ENCODE measurements around the gene EGFL7. TPM values are rescaled to one million over a fixed set of nuclear protein-coding genes. Genes with fewer than 3 reads are reported as not detected.

EGFL7 gene
- total and polyA plus RNA-seq, 9 donors = 0.18 to 113 (median 43.4) TPM

GRCh38 chr9:136657974-136658848 lies 4.5 kb upstream of the EGFL7 start:
- TF ChIP-seq CTCF (IDR thresholded peaks at IDR 0.05) = no peak
- TF ChIP-seq POLR2A (IDR thresholded peaks at IDR 0.05) = no peak
- TF ChIP-seq EP300 (IDR thresholded peaks at IDR 0.05) = no peak
- no peaks in the 10 kb centered on the region for H3K9me3 ChIP-seq
- no peak overlapping the region for H3K4me3 ChIP-seq
- no peak for DNase-seq
- WGBS, 3 donors = 72 to 82% (median 79%) methylated on average over 31 of the region's 31 CpGs
- no peaks in the 10 kb centered on the region for H3K27me3 ChIP-seq
- no peak overlapping the region for H3K27ac ChIP-seq
- intact Hi-C loops (cut with DNase I) = no loop called here
- no peaks in the 10 kb centered on the region for H3K36me3 ChIP-seq
- H3K4me1 ChIP-seq (ENCODE audit: insufficient read depth) = no peaks in the 10 kb centered on the region

- TF ChIP-seq EP300 (IDR thresholded peaks at IDR 0.05) (no peak), POLR2A (IDR thresholded peaks at IDR 0.05) (no peak), CTCF (IDR thresholded peaks at IDR 0.05) (no peak)
- Histone ChIP-seq H3K36me3 (no peaks in the 10 kb centered on the region), H3K27me3 (no peaks in the 10 kb centered on the region), H3K9me3 (no peaks in the 10 kb centered on the region), H3K4me1 (ENCODE audit: insufficient read depth) (no peaks in the 10 kb centered on the region), H3K4me3 (no peak overlapping the region), H3K27ac (no peak overlapping the region)
- DNase-seq = no peak
- intact Hi-C loops (cut with DNase I) = no loop called here
- 39 to 44% (median 42%) methylated on average over 29 to 37 of the region's 37 CpGs for WGBS, 3 donors
These were observed 3.7 kb upstream of the EGFL7 start for GRCh38 chr9:136658849-136659535.

GRCh38 chr9:136659861-136660784 lies 2.6 kb upstream of the EGFL7 start:
- Histone ChIP-seq H3K4me1 (ENCODE audit: insufficient read depth) (no peaks in the 10 kb centered on the region), H3K4me3 (no peak overlapping the region), H3K9me3 (no peaks in the 10 kb centered on the region), H3K27ac (no peak overlapping the region), H3K36me3 (no peaks in the 10 kb centered on the region), H3K27me3 (no peaks in the 10 kb centered on the region)
- TF ChIP-seq CTCF (IDR thresholded peaks at IDR 0.05) (no peak), EP300 (IDR thresholded peaks at IDR 0.05) (no peak), POLR2A (IDR thresholded peaks at IDR 0.05) (no peak)
- intact Hi-C loops (cut with DNase I) = no loop called here
- DNase-seq = no peak
- 74 to 80% (median 76%) methylated on average over 12 to 21 of the region's 21 CpGs for WGBS, 3 donors

GRCh38 chr9:136660971-136661550 lies 1.7 kb upstream of the EGFL7 start:
- H3K36me3 ChIP-seq = no peaks in the 10 kb centered on the region
- TF ChIP-seq CTCF (IDR thresholded peaks at IDR 0.05) = no peak
- TF ChIP-seq POLR2A (IDR thresholded peaks at IDR 0.05) = no peak
- no peak for TF ChIP-seq EP300 (IDR thresholded peaks at IDR 0.05)
- H3K27ac ChIP-seq = no peak overlapping the region
- H3K4me3 ChIP-seq = no peak overlapping the region
- intact Hi-C loops (cut with DNase I) = no loop called here
- WGBS, 3 donors = 77 to 90% (median 78%) methylated on average over 8 to 13 of the region's 13 CpGs
- no peak for DNase-seq
- H3K9me3 ChIP-seq = no peaks in the 10 kb centered on the region
- no peaks in the 10 kb centered on the region for H3K27me3 ChIP-seq
- H3K4me1 ChIP-seq (ENCODE audit: insufficient read depth) = no peaks in the 10 kb centered on the region

Data from ovary (tissue), 9 donors.